ENCODE data around the gene SPATA6.
"Not testable (repeated sequence)": the region's sequence is repeated elsewhere in the genome, so short reads cannot be mapped to it uniquely, and the experiment has no call there.

Gene SPATA6

GRCh38 chr1:48471691-48472576, at the start of gene SPATA6:
SPATA6 (minus strand) TSS chr1:48472204; CDS start chr1:48472008, 196 bp downstream.
- peak within 1 kb of the TSS; percentile 78 for H3K4me3 Mint-ChIP-seq
- peaks cover 21% of the 10 kb centered on the region for H3K4me1 Mint-ChIP-seq
- peaks cover 22% of the 10 kb centered on the region for H3K27me3 Mint-ChIP-seq
- no peak within 1 kb of the TSS for H3K27ac Mint-ChIP-seq
- DNase-seq, result peak; percentile 96
- H3K9me3 Mint-ChIP-seq, result peaks cover 5% of the 10 kb centered on the region
- CTCF ChIA-PET, result interaction anchor here (1.3 to 2.4 kb wide), 2 partner anchors 25 to 26 kb away, joined by 3 to 8 read pairs; no protein-coding TSS in a partner anchor
- no peaks in the 10 kb centered on the region for H3K36me3 Mint-ChIP-seq

GRCh38 chr1:48519896-48520295, 47.9 kb upstream of the SPATA6 start:
- H3K4me1 Mint-ChIP-seq, H3K9me3 Mint-ChIP-seq, DNase-seq, CTCF ChIA-PET, H3K27me3 Mint-ChIP-seq, H3K36me3 Mint-ChIP-seq, H3K27ac Mint-ChIP-seq, H3K4me3 Mint-ChIP-seq: not testable (repeated sequence)

GRCh38 chr1:48506870-48507269, 34.9 kb upstream of the SPATA6 start:
- DNase-seq, result no peak
- H3K9me3 Mint-ChIP-seq, result no peaks in the 10 kb centered on the region
- no peaks in the 10 kb centered on the region for H3K36me3 Mint-ChIP-seq
- H3K27ac Mint-ChIP-seq, result no peak overlapping the region
- H3K4me1 Mint-ChIP-seq, result no peaks in the 10 kb centered on the region
- CTCF ChIA-PET, result interaction anchor here (1.0 kb wide), 1 partner anchor 10 kb away, joined by 3 read pairs; no protein-coding TSS in a partner anchor
- no peak overlapping the region for H3K4me3 Mint-ChIP-seq
- peaks cover 4% of the 10 kb centered on the region for H3K27me3 Mint-ChIP-seq

GRCh38 chr1:48500541-48501450, 28.8 kb upstream of the SPATA6 start:
- H3K4me3 Mint-ChIP-seq, result no peak overlapping the region
- no peak for DNase-seq
- CTCF ChIA-PET, result interaction anchor here (1.8 kb wide), 2 partner anchors 10 to 30 kb away, joined by 3 to 5 read pairs; no protein-coding TSS in a partner anchor

GRCh38 chr1:48499211-48499735, 27.3 kb upstream of the SPATA6 start:
- Mint-ChIP-seq H3K27me3 (peaks cover 5% of the 10 kb centered on the region), H3K4me3 (no peak overlapping the region), H3K36me3 (no peaks in the 10 kb centered on the region), H3K27ac (no peak overlapping the region), H3K9me3 (no peaks in the 10 kb centered on the region), H3K4me1 (peaks cover 3% of the 10 kb centered on the region)
- DNase-seq, result no peak
- CTCF ChIA-PET, result interaction anchor here (1.8 kb wide), 2 partner anchors 9 to 32 kb away, joined by 3 to 5 read pairs; no protein-coding TSS in a partner anchor

More at GRCh38 chr1:48500541-48501450, 28.8 kb upstream of the SPATA6 start:
- Mint-ChIP-seq H3K4me1 (peaks cover 3% of the 10 kb centered on the region), H3K36me3 (no peaks in the 10 kb centered on the region), H3K27me3 (peaks cover 5% of the 10 kb centered on the region), H3K9me3 (no peaks in the 10 kb centered on the region), H3K27ac (no peak overlapping the region)

GRCh38 chr1:48498096-48498791, 26.2 kb upstream of the SPATA6 start:
- peak; percentile 79 for DNase-seq
- H3K4me1 Mint-ChIP-seq, result peaks cover 3% of the 10 kb centered on the region
- peaks cover 5% of the 10 kb centered on the region for H3K27me3 Mint-ChIP-seq
- H3K9me3 Mint-ChIP-seq, result no peaks in the 10 kb centered on the region
- H3K4me3 Mint-ChIP-seq, result no peak overlapping the region
- no peak overlapping the region for H3K27ac Mint-ChIP-seq
- no peaks in the 10 kb centered on the region for H3K36me3 Mint-ChIP-seq
- CTCF ChIA-PET, result interaction anchor here (0.7 to 1.8 kb wide), 14 partner anchors 11 to 405 kb away, joined by 3 to 8 read pairs (median 4); partner anchors contain the start of gene SPATA6

GRCh38 chr1:48495911-48496310, 23.9 kb upstream of the SPATA6 start:
- Mint-ChIP-seq H3K4me3 (no peak overlapping the region), H3K27me3 (peaks cover 11% of the 10 kb centered on the region), H3K27ac (no peak overlapping the region), H3K36me3 (no peaks in the 10 kb centered on the region), H3K4me1 (peaks cover 3% of the 10 kb centered on the region), H3K9me3 (no peaks in the 10 kb centered on the region)
- DNase-seq, result no peak
- CTCF ChIA-PET, result no interaction called here

GRCh38 chr1:48495166-48495565, 23.2 kb upstream of the SPATA6 start:
- Mint-ChIP-seq H3K4me3 (no peak overlapping the region), H3K27me3 (peaks cover 11% of the 10 kb centered on the region), H3K4me1 (peaks cover 3% of the 10 kb centered on the region), H3K36me3 (no peaks in the 10 kb centered on the region), H3K9me3 (no peaks in the 10 kb centered on the region), H3K27ac (no peak overlapping the region)
- CTCF ChIA-PET, result no interaction called here
- no peak for DNase-seq

- CTCF ChIA-PET, result no interaction called here
- no peaks in the 10 kb centered on the region for H3K9me3 Mint-ChIP-seq
- no peak overlapping the region for H3K4me3 Mint-ChIP-seq
- peaks cover 3% of the 10 kb centered on the region for H3K4me1 Mint-ChIP-seq
- H3K27ac Mint-ChIP-seq, result no peak overlapping the region
- peaks cover 11% of the 10 kb centered on the region for H3K27me3 Mint-ChIP-seq
- no peaks in the 10 kb centered on the region for H3K36me3 Mint-ChIP-seq
- DNase-seq, result no peak
These were observed 22.2 kb upstream of the SPATA6 start for GRCh38 chr1:48493970-48494769.

GRCh38 chr1:48493041-48493440, 21.0 kb upstream of the SPATA6 start:
- H3K27ac Mint-ChIP-seq, result no peak overlapping the region
- H3K4me3 Mint-ChIP-seq, result no peak overlapping the region
- CTCF ChIA-PET, result no interaction called here
- no peaks in the 10 kb centered on the region for H3K9me3 Mint-ChIP-seq
- H3K27me3 Mint-ChIP-seq, result peaks cover 5% of the 10 kb centered on the region
- no peaks in the 10 kb centered on the region for H3K36me3 Mint-ChIP-seq
- no peak for DNase-seq
- no peaks in the 10 kb centered on the region for H3K4me1 Mint-ChIP-seq

- no peak for DNase-seq
- no peak overlapping the region for H3K27ac Mint-ChIP-seq
- no peaks in the 10 kb centered on the region for H3K36me3 Mint-ChIP-seq
- peaks cover 5% of the 10 kb centered on the region for H3K27me3 Mint-ChIP-seq
- H3K4me3 Mint-ChIP-seq, result no peak overlapping the region
- no peaks in the 10 kb centered on the region for H3K4me1 Mint-ChIP-seq
- CTCF ChIA-PET, result no interaction called here
- H3K9me3 Mint-ChIP-seq, result no peaks in the 10 kb centered on the region
These were observed 20.4 kb upstream of the SPATA6 start for GRCh38 chr1:48492392-48492791.

GRCh38 chr1:48488721-48489120, 16.7 kb upstream of the SPATA6 start:
- no peak for DNase-seq
- H3K36me3 Mint-ChIP-seq, result no peaks in the 10 kb centered on the region
- no peak overlapping the region for H3K27ac Mint-ChIP-seq
- no peaks in the 10 kb centered on the region for H3K4me1 Mint-ChIP-seq
- peaks cover 5% of the 10 kb centered on the region for H3K27me3 Mint-ChIP-seq
- no peaks in the 10 kb centered on the region for H3K9me3 Mint-ChIP-seq
- CTCF ChIA-PET, result no interaction called here
- no peak overlapping the region for H3K4me3 Mint-ChIP-seq

- peaks cover 1% of the 10 kb centered on the region for H3K9me3 Mint-ChIP-seq
- no peaks in the 10 kb centered on the region for H3K4me1 Mint-ChIP-seq
- no peak overlapping the region for H3K4me3 Mint-ChIP-seq
- H3K36me3 Mint-ChIP-seq, result no peaks in the 10 kb centered on the region
- CTCF ChIA-PET, result no interaction called here
- no peak for DNase-seq
- H3K27ac Mint-ChIP-seq, result no peak overlapping the region
- H3K27me3 Mint-ChIP-seq, result no peaks in the 10 kb centered on the region
These were observed 8.5 kb upstream of the SPATA6 start for GRCh38 chr1:48480504-48480903.

Data from activated naive CD4-positive, alpha-beta T cell treated with anti-CD3 and anti-CD28 coated beads, Interleukin-2, amount 10 ng/mL, durations not matched to agents 7 days and 5 days (primary cell).